GM18499 (cell line): ENCODE results near the gene IGF2BP3.
A peak's percentile ranks its signal among the peaks of the same experiment; 100 is the strongest.

Source experiments
- ATAC-seq: cut with Tn5 transposase; IDR thresholded peaks from one replicate; pipeline ENCODE4 v1.9.1; 2021; ENCODE audit warnings: moderate number of reproducible peaks; ENCODE audit not compliant: insufficient read depth, unreplicated experiment

Gene IGF2BP3

DNA sequence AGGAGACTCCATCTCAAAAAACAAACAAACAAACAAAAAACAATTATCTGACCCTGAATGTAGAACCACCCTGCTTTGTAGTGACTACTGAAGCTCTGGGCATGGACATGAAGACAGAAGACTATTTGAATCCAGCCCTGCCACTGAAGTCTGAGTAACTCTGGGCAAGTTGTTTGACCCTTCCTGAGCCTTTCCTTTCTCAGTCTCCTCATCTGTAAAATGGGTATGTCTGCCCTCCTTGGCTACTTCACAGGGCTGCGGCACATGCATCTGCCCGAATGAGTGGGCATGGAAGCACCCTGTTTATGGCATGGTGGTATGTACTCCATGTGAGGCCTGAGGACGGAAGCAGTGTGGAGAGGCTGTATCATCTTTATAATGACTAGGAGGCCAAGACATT, 193.3 kb downstream of the IGF2BP3 start:
- ATAC-seq = no peak

DNA sequence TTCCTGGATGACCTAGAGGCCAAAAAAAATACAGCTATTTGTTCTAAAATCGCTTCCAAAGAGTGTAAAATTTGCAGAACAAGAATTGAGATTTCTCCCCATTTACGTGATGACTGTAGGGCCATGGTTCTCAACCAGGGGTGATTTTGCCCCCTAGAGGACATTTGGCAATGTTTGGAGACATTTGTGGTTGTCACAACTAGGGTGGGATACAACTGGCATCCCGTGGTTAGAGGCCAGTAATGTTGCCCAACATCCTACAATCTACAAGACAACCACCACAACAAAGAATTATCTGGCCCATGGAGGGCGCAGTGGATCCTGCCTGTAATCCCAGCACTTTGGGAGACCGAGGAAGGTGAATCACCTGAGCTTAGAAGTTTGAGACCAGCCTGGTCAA, 193.9 kb downstream of the IGF2BP3 start:
- ATAC-seq = no peak

DNA sequence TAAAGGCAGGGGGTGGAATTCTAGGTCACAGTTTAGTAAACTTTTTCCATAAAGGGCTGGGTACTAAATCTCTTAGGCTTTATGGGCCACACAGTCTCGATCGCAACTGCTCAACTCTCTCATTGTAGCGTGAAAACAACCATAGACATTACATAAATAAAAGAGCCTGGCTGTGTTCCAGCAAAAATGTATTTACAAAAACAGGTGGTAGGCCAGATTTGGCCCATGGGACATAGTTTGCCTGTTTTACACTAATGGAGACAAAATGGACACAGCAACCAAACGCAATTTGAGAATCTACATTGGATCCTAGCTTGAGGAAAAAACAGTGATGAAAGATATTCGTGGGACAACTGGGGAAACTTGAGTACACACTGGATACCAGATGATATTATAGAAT, 194.4 kb downstream of the IGF2BP3 start:
- no peak for ATAC-seq

DNA sequence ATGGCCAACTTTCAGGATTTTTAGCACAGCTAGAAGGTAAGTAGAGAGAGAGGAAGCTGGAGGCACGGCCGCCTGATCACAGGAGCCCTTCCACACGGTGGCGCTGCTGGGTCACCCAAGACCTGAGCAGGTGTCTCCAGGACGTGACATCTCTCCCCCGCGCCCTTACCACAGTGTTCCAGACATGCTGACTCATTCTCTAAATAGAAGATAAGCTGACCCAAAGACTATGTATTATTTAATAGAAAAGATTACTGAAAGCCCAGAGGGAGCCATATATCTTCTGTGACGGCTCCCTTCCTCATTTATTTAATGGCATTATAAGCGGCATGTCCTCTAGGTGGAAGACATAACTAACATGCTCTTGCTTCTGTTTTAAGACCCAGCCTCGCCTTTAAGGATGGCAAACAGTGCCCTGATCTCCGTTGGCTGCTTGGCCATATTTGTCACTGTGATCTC, 197.1 kb downstream of the IGF2BP3 start:
- ATAC-seq = peak; percentile 74

DNA sequence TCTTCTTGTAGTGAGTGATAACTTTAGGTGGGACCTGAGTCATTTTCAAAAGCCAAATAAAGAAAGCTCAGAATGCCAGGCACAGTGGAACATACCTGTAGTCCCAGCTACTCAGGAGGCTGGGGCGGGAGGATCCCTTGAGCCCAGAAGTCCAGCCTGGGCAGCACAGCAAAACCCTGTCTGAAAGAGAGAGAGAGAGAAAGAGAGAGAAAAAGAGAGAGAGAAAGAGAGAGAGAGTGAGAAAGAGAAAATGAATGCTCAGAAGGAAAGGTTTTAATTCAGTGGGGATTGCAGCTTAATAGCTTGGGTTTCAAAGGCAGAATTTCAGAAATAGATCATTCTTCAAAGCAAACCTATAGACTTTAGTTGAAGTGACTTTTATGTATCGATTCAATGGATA, 198.0 kb downstream of the IGF2BP3 start:
- ATAC-seq = no peak

DNA sequence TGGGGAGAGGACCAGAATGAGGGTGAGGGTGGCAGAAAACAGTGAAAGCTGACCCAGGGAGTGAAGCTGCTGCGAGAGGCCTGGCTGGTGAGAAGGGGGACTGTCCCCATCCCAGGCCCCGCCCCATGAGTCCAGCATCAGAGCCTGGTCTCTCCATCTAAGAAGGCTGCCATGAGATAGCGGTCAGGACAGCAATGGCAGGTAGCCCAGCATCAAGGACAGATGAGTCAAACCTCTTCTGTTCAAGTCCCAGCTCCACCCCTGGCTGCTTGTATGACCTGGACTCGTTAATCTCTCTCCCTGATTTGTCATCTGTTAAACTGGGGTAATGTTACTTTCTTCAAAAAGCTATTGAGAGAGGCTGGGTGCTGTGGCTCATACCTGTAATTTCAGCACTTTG, 201.5 kb downstream of the IGF2BP3 start:
- ATAC-seq = no peak

DNA sequence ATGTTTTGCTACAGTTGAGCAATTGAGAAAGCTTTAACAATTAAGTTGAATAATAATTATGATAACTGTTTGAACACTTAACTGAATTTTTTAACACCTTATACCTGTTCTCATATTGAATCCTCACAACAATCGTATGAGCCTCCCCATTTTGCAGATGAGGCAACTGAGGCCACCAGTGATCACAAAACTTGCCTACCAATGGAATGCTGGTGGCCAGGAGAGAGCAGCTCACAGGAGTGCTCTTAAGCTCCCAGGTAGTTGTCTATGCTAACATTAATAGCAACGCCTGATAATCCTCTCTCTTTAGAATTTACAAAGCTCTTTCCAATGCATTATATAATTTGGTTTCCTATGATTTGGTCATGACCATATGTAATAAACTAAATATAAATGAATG, 202.1 kb downstream of the IGF2BP3 start:
- ATAC-seq = no peak

DNA sequence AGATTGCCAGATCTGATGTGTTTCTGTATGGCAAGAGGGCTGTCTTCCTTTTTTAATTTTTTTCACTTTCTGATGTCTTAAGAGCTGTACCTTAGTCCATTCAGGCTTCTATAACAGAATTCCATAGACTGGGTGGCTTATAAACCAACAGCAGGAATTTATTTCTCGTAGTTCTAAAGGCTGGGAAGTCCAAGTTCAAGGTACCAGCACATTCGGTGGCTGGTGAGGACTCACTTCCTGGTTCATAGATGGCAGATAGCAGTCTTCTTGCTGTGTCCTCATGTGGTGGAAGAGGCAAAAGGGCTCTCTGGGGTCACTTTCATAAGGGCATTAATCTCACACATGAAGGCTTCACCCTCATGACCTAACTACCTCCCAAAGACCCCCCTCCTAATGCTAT, 202.9 kb downstream of the IGF2BP3 start:
- ATAC-seq = no peak

DNA sequence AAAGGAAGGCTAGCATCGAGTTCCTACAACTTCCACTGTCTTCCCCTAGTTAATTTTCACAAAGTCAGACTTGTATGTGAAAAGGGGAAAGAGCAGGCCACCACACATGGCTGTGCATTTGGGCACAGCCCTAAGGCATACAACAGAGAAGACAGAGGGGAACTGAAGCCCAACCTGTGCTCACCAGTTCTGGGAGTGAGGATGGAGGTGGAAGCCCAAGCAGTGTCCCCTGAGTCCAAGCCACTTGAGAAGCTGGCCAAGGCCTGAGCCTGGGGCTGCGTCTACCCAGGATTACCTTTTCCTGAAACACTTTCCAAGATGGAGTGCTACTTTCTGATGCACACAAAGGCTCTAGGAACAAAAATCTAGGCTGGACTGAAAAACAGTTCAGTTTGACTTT, 203.4 kb downstream of the IGF2BP3 start:
- no peak for ATAC-seq

DNA sequence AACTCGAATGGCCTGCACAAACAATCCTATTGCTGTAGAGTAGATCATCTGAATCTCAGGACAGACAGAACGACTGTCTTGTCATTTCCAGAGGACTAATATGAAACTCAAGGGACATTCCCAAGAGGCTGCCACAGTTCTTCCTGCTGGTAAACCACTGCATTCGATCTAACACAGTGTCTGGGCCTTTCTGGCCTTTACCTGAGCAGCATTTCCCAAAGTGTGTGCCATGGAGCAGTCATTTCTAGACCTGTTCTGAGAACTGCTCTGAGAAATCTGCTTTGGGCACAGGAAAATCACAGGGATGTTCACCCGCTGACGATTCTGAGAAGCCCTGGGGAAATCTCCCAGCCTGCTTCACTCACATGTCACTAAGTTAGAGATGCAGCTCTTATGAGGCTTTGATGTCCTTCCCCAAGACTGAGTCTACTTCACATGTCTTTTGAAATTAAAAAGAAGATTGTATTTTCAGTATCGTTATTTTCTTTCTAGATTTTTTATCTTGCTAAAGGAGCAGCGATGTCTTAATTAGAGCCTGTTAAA, 205.3 kb downstream of the IGF2BP3 start:
- no peak for ATAC-seq

DNA sequence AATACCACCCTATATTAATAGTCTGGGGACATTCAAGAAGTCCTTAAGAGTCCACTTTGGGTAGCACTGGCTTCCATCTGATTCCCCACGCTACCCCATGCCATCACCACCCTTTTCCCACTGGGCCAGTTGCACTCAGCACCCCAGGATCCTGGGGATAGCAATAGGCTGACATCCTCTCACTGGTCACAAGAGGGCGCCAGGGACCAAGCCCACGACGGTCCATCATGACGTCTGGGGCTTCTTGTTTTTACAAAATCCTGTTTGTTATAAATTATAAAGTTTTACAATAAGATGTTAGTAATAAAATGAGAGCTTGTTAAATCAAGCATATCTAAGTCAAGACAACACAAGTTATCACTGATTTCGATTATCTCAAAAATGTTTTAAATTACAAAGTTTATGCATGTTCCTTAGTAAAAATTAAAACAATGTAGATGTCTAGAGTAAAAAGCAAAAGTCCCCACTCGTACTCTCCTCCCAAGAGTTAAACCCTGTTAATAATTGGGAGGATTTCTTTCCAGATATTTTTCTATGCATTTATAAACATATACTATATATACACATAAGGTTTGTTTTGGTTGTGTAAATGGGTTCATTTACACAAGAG, 208.3 kb downstream of the IGF2BP3 start:
- no peak for ATAC-seq

DNA sequence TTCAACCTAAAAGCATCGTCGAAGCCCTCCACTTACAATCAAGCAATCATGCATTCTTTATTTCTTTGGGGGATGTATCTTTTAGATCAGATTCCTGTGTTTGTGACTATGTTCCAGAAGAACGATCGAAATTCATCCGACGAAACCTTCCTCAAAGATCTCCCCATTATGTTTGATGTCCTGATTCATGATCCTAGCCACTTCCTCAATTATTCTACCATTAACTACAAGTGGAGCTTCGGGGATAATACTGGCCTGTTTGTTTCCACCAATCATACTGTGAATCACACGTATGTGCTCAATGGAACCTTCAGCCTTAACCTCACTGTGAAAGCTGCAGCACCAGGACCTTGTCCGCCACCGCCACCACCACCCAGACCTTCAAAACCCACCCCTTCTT, 209.9 kb downstream of the IGF2BP3 start:
- no peak for ATAC-seq
